GM13977 (cell line): ENCODE measurements around the gene ORC2.
"Not testable (repeated sequence)": the region's sequence is repeated elsewhere in the genome, so short reads cannot be mapped to it uniquely, and the experiment has no call there.

Source experiments
- DNase-seq: peaks from one replicate; pipeline ENCODE4 v3.0.0; 2012; ENCODE audit warnings: low spot score
- in situ Hi-C: fragments of 300-500 bp; cut with MboI; formaldehyde crosslinking; loops from one replicate; pipeline ENCODE4 v1.12.0; 2022; ENCODE audit warnings: low sequenced_read_pairs, low pct_unique_long_range_greater_than_20kb, mixed read lengths, inconsistent platforms; ENCODE audit not compliant: unreplicated experiment
- TF ChIP-seq, protein P1 (sequence below): IDR thresholded peaks from 2 replicates; pipeline ENCODE4 v1.5.1; 2012; ENCODE audit warnings: mild to moderate bottlenecking, control low read depth; ENCODE audit not compliant: insufficient read depth; ENCODE audit errors: extremely low read depth, missing control alignments

ORC2 gene

DNA sequence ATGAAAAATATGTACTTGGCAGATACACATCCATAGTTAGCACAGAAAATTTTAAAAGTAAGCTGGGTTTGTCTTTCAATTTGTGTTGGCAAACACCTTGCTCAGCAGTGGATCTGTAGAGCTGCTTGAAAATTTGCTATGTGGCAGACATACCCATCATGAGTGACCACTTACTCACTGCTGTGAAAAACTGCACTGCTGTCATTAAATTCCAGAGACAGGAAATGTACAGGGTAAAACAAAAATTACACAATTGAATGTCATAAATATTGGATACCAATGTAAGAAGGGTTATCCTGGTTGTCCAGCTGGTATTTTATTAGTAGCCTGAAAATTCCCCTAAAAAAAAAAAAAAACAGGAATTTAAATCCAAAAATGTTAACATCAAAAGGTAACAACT, 49.8 kb downstream of the ORC2 start:
- TF ChIP-seq, protein P1, sequence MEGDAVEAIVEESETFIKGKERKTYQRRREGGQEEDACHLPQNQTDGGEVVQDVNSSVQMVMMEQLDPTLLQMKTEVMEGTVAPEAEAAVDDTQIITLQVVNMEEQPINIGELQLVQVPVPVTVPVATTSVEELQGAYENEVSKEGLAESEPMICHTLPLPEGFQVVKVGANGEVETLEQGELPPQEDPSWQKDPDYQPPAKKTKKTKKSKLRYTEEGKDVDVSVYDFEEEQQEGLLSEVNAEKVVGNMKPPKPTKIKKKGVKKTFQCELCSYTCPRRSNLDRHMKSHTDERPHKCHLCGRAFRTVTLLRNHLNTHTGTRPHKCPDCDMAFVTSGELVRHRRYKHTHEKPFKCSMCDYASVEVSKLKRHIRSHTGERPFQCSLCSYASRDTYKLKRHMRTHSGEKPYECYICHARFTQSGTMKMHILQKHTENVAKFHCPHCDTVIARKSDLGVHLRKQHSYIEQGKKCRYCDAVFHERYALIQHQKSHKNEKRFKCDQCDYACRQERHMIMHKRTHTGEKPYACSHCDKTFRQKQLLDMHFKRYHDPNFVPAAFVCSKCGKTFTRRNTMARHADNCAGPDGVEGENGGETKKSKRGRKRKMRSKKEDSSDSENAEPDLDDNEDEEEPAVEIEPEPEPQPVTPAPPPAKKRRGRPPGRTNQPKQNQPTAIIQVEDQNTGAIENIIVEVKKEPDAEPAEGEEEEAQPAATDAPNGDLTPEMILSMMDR = no peak
- DNase-seq = no peak
- in situ Hi-C loops = no loop called here

DNA sequence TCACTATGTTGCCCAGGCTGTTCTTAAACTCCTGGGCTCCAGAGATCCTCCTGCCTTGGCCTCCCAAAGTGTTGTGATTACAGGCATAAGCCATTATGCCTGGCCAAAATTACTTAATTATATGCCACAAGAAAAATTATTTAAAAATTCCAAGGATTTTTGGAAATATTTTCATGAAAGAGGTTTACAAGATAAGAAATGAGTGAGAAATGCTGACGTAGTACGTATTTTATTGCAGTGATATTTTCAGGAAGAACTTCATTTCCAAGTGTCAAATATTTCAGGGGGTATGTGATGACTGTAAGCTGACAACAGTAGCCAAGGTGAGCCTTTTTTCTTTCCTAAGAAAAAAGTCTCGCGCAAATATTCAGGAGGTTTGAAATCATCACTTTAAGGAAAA, 53.5 kb downstream of the ORC2 start:
- in situ Hi-C loops = loop anchor here (5.0 to 10.0 kb wide), 3 partner anchors 165 to 325 kb away; partner anchors contain the start of genes HYCC2 and NDUFB3
- no peak for DNase-seq
- TF ChIP-seq, protein P1 = no peak

DNA sequence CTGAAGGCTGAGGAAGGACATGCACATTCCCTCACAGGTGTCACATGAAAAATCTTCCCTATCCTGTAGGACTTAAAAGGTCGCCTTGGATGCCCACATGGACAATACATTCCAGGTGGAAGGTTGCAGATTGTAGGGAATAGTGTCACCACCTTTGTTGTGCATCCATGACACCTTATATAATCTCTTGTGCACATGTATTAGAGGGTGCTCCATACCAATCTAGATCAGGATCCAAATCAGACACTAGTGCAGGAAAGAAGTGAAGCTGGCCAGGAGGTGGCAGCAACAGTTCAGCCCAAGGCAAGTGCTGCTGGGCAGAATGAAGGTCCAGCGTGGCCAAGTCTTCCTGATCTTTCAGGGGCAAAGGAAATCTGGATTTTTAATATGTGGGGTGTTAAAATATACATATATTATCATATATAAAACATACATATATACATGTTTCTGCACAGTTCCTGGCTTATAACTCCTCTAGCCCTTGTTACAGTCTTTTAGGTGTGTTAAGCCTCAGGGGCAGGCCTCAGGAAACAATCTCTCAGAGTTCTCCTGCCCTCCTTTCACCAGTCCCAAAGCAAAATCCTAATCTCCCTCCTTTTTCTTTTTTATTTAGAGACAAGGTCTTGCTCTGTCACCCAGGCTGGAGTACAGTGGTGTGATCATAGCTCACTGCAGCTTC, 57.7 kb downstream of the ORC2 start:
- in situ Hi-C loops = loop anchor here (5.0 to 10.0 kb wide), 3 partner anchors 169 to 329 kb away; partner anchors contain the start of genes HYCC2 and NDUFB3
- DNase-seq = peak; percentile 43
- TF ChIP-seq, protein P1 = peak; percentile 89

DNA sequence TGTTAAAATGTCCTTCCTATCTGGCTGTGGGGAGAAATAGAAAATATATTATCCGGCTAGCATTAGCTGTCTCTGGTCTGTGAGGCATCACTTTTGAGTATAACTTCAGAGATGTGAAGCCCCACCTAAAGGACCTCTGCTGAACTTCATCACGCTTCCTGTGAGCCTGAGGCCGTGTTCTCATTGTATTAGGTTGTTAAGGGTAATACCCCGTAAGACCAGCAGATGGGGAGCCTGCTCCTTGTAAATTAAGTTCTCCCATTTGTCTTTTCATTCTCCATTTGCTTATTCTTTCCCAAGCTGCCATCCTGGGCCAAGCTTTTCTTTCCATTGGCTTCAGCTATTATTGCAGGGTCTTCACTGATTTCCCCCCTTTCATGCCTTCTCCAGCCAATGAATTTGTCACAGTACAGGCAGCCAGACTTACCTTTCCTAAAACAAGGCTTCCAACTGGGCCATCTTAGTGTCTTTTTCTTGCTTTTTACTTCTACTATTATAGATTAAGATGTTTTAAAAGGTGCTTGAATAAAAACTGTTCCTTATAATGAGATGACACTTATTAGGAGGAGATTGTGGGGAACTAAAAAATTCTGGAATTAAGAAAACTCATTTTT, 61.9 kb downstream of the ORC2 start:
- peak; percentile 82 for DNase-seq
- TF ChIP-seq, protein P1 = peak; percentile 75
- in situ Hi-C loops = loop anchor here (10.0 kb wide), 2 partner anchors 173 to 333 kb away; partner anchors contain the start of genes HYCC2 and NDUFB3

DNA sequence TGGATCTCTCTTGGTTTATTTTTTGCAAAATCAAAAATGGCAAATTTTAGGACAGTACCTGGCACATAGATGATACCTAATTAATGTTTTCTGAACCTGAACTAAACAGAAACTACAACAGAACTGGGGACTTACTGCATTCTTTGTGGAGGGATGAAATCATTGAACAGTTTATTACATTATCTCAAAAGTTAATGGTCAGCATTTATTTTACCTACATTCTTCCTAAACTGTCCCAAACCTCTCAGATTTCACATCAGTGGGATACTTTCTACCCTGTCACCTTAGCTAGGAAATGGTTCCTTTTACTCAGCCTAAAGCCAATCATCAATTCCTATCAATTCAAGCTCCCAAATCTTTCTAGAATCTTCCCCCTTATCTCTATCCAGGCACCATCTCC, 64.0 kb downstream of the ORC2 start:
- DNase-seq = no peak
- in situ Hi-C loops = no loop called here

DNA sequence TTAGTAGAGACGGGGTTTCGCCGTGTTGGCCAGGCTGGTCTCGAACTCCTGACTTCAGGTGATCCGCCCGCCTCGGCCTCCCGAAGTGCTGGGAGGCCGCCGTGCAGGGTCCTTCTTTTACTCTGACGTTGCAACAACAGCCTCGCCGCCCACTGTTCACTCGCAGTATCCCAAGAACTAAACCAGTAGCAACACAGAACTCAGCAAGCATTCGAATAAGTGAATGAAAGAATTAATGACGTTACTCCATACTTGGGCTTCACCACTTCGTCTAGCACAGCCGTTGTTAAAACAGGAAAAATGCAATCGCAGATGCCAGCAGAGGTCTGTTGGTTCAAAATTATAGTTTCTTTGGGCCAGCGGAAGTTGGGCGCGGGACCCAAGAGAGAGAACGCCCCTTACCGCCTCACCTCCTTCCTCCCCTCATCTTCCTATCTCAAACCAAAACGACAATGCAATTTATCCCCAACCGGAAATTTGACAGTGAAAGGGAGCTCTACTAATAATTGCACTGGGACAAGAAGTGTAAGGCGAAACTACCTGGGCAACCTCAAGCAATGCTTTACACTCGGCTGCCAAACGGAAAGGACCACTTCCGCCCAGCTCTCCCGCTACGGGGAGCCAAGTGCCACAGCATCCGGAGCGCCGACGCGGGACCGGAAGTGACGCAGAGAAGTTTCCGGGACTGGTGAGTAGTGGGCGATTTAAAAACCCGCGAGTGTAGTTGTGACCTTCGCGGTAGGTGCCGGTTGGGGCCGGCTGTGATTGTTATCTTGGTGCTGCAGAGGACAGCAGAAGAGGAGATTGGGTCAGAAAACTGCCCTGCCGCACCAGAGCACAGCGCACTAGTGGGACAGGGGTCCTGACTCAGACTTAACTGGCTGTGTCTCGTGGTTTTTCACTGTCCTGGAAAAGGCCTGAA, 74.5 kb downstream of the ORC2 start, which contains the start of the genes NIF3L1 and PPIL3:
TSS of gene NIF3L1 (plus strand) at position 668 of the 922 bp plus-strand sequence. CDS start 2,573 bp downstream, outside the sequence.
TSS of gene PPIL3 (minus strand) at position 374 of the 922 bp plus-strand sequence. CDS start 1,462 bp downstream, outside the sequence.
- peak; percentile 86 for DNase-seq
- TF ChIP-seq, protein P1 = no peak
- in situ Hi-C loops = no loop called here

More for the DNA sequence above, 64.0 kb downstream of the ORC2 start:
- TF ChIP-seq, protein P1 = no peak

DNA sequence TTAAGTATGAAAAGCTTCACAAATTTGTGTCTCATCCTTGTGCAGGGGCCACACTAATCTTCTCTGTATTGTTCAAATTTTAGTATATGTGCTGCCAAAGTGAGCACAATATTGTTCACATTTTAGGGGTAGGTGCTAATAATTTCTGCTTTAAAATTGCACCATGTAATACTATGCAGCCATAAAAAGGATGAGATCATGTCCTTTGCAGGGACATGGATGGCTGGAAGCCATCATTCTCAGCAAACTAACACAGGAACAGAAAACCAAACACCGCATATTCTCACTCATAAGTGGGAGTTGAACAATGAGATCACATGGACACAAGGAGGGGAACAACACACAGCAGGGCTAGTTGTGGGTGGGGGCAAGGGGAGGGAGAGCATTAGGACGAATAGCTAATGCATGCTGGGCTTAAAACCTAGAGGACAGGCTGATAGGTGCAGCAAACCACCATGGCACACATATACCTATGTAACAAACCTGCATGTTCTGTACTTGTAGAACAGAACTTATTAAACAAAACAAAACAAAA, 81.7 kb downstream of the ORC2 start:
- DNase-seq, in situ Hi-C loops: not testable (repeated sequence)
